GM12872 (cell line): Measurements from ENCODE around the gene NPEPL1.

Source experiments
- TF ChIP-seq, protein P1 (sequence below): IDR thresholded peaks from 3 replicates; pipeline ENCODE4 v1.5.1; 2011; ENCODE audit warnings: low read depth, mild to moderate bottlenecking, low read length, moderate library complexity; ENCODE audit not compliant: insufficient read depth

Gene NPEPL1

DNA sequence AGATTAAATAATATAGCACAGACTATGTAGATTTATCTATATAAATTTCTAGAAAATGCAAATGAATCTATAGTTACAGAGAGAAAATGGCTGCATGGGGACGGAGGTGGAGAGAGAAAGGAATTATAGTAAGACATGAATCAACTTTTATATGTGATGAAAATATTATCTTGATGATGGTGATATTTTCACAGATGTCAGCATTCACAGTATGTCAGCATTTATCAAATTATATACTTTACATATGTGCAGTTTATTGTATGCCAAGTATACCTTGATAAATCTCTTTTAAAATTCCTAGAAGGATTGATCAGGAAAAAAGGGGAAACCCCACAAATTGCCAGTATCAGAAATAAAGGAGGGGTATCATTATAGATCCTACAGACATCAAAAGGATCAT is 44.6 kb downstream of the NPEPL1 start:
- TF ChIP-seq, protein P1, sequence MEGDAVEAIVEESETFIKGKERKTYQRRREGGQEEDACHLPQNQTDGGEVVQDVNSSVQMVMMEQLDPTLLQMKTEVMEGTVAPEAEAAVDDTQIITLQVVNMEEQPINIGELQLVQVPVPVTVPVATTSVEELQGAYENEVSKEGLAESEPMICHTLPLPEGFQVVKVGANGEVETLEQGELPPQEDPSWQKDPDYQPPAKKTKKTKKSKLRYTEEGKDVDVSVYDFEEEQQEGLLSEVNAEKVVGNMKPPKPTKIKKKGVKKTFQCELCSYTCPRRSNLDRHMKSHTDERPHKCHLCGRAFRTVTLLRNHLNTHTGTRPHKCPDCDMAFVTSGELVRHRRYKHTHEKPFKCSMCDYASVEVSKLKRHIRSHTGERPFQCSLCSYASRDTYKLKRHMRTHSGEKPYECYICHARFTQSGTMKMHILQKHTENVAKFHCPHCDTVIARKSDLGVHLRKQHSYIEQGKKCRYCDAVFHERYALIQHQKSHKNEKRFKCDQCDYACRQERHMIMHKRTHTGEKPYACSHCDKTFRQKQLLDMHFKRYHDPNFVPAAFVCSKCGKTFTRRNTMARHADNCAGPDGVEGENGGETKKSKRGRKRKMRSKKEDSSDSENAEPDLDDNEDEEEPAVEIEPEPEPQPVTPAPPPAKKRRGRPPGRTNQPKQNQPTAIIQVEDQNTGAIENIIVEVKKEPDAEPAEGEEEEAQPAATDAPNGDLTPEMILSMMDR = no peak

DNA sequence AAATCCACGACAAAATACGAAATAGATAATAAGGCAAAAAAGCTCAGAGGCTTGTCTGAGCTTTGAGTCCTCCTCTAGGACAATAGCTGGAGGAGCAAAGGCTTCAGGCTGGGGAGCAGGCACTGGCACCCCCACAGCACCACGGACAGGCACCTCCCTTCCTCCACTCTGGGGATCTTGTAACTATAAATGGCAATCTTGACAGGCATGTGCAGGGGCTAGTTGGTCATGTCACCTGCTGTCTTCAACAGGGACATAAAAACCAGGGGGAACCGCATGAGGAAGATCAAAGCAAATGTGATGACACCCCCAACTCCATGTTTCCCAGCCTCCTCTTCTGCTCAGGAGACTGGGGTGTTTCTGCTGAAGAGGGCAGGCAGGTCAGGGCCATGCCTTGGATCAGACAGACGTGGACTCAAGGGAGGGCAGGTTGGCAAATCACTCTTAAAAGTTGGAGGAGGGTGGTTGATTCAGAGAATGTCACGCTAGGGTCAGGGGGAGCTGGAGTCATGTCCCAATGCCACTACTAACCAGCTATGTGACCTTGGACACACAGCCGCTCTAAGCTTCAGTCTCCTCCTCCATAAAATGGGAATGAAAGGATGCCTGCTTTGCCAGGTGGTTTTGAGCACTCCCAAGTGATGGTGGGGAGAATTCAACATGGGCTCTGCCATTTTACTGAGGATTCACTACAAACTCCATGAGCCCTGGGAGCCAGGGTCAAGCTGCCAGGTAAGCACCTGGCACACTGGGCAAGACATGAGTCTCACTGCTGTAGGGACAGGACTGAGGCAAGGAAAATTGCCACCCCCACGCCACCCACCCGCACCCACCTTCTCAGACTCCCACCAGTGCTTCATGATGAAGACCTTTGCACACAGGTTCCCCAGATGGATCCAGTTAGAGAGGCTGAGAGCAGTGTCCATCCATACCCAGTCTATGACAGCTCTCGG is 48.0 kb downstream of the NPEPL1 start:
- TF ChIP-seq, protein P1 = no peak

DNA sequence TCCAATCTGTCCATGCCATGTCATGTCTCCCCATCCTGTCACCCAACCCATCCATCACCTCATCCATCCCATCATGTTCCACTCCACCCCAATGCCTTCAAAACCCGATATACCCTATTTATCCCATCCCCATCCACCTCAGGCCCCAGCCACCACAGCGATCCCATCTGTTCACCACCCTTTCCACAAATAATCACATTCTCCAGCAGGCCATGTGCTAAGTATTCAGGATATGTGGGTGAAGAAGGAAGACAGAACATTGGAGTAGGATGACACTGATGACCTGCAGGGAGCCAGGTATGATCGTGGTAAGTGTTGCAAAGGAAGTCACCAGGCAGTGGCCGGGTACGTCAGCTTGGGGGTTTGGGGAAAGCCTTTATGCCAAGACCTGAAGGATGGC is 48.8 kb downstream of the NPEPL1 start:
- TF ChIP-seq, protein P1 = no peak

DNA sequence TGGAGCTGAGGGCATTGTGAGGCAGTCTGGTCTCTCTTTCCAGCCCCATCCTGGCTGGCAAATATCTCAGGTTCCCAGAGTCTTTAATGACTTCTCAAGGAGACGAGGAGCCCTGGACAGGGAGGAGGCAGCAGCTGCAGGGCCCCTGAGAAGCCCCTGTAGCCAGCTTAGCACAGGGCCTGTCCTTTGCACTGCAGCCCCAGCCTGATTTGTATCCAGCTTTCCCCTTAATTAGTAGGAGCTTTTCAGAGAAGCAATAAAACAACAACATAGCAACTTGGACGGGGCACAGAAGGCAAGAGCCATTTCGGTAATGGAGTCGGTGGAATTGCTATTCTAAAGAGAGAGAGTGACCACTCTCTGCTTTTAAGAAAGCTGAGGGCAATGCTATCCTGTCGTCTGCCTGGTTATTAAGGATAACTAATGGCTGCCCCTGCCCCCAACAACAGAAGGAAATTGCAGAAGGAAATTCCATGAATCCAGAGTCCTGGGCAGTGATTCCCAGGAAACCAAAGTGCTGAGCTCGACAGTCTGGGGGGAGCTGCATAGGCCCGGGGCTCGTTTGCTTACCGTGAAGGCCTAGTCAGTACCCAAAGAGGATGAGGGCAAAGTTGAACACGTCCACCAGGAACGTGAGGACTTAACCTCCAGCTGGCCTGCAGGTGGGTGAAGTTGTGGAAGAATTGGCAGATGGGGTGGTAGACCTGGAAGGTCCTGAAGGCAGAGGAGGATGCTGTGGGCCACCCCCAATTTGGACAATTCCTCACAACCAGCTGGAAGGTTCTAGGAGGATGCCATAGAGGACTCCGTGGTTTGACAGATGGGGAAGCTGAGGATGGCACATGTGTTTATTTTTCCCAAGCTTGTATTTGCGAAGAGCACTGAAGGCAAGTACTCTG is 50.3 kb downstream of the NPEPL1 start:
- TF ChIP-seq, protein P1 = no peak

DNA sequence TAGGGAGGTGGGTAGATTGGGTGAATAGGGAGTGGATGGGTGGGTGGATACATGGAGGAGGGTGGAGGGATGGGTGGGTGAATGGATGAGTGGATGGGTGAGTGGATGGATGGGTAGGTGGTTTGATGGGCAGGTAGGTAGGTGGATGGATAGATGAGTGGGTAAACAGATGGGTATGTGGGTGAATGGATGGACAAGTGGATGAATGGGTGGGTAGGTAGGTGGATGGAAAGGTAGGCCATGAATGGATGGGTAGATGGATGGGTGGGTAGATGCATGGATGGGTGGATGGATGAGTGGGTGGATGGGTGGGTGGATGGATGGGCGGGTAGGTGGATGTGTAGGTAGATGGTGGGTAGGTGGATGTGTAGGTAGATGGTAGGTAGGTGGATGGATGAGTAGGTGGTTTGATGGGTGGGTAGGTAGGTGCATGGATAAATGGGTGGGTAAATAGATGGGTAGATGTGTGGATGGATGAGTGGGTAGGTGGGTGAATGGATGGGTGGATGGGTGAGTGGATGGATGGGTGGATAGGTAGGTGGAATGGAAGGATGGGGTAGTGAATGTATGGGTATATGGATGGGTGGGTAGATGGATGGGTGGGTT is 51.4 kb downstream of the NPEPL1 start:
- TF ChIP-seq, protein P1 = no peak

DNA sequence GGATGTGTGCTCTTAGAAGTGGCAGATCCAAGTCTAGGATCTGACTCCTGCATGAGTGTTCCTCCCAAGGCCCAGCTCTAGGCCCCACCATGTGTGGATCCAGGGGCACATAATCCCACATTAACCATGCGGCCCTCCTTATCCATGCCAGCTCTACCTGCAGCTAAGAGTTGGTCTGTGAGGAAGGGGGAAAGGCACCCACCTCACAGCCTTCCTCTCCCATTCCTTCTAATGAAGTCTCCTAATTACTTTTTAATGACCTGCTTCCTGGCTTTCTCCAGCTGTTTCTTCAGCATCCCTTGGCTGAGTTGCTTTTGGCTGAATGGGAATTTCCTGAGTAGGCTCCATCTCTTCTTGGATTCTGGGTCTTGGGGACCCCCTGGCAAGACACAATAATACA is 52.2 kb downstream of the NPEPL1 start:
- TF ChIP-seq, protein P1 = no peak

DNA sequence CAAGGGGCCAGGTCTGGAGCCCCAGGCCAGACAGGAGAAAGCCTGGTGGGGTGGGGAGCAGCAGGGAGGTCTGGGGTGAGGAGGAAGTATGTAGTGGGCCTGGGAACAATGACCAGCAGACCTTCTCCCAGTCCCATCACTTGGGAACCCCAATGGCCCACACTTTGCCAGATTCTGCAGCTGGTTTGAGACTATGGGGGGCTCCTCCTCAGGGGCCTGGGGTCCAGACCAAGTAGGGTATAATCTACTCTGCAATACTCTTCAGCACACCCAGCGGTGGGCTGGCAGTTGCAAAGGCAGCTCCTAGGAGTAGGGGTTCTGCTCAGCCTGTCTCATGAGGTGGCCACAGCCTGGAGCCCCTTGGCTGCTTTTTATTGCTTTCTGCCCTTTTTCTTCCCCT is 52.8 kb downstream of the NPEPL1 start:
- TF ChIP-seq, protein P1 = no peak
